RWPE2 (cell line): ENCODE measurements around the gene MAPK1.
"Not testable (repeated sequence)": the region's sequence is repeated elsewhere in the genome, so short reads cannot be mapped to it uniquely, and the experiment has no call there.

Source experiments
- ATAC-seq: fragments of 200-7000 bp; cut with Tn5 transposase; 3 replicates; pipeline ENCODE4 v1.9.1; 2021; ENCODE audit warnings: low read depth
- DNase-seq: peaks from one replicate; pipeline ENCODE4 v3.0.0-alpha.2; 2020; ENCODE audit warnings: low spot score
- H3K27ac ChIP-seq: fragments of 450-650 bp; 2 replicates; pipeline ENCODE4 v1.5.1; 2017; ENCODE audit warnings: mild to moderate bottlenecking; ENCODE audit not compliant: poor library complexity, severe bottlenecking
- H3K27me3 ChIP-seq: fragments of 250-450 bp; sonication (Bioruptor Pico); 2 replicates; pipeline ENCODE4 v1.5.1; 2021; ENCODE audit warnings: mild to moderate bottlenecking, moderate library complexity; ENCODE audit not compliant: insufficient read depth, poor library complexity, severe bottlenecking
- H3K36me3 ChIP-seq: fragments of 250-450 bp; sonication (Bioruptor Pico); 2 replicates; pipeline ENCODE4 v1.5.1; 2020; ENCODE audit warnings: low read depth, mild to moderate bottlenecking, moderate library complexity
- H3K4me1 ChIP-seq: fragments of 250-450 bp; sonication (Bioruptor Pico); 2 replicates; pipeline ENCODE4 v1.5.1; 2021; ENCODE audit warnings: mild to moderate bottlenecking, moderate library complexity; ENCODE audit not compliant: insufficient read depth, poor library complexity, severe bottlenecking
- H3K4me3 ChIP-seq: fragments of 250-450 bp; sonication (Bioruptor Pico); 2 replicates; pipeline ENCODE4 v1.5.1; 2021; ENCODE audit warnings: mild to moderate bottlenecking, moderate library complexity; ENCODE audit not compliant: severe bottlenecking
- H3K9me3 ChIP-seq: fragments of 250-450 bp; sonication (Bioruptor Pico); 2 replicates; pipeline ENCODE4 v1.5.1; 2021; ENCODE audit warnings: mild to moderate bottlenecking, moderate library complexity; ENCODE audit not compliant: severe bottlenecking
- CTCF ChIP-seq: fragments of 450-650 bp; IDR thresholded peaks from one replicate; pipeline ENCODE4 v1.5.1; 2017; ENCODE audit warnings: mild to moderate bottlenecking, moderate library complexity; ENCODE audit not compliant: poor library complexity, severe bottlenecking

Gene MAPK1

GRCh38 chr22:21856868-21857267, 10.6 kb downstream of the MAPK1 start:
- ATAC-seq (no peak), DNase-seq (no peak)
- peaks cover 4% of the 10 kb centered on the region for H3K9me3 ChIP-seq
- H3K27ac ChIP-seq: no peak overlapping the region
- no peak overlapping the region for H3K4me3 ChIP-seq
- TF ChIP-seq CTCF: no peak
- peaks cover 11% of the 10 kb centered on the region for H3K36me3 ChIP-seq
- peaks cover 6% of the 10 kb centered on the region for H3K4me1 ChIP-seq
- no peaks in the 10 kb centered on the region for H3K27me3 ChIP-seq

- no peaks in the 10 kb centered on the region for H3K27me3 ChIP-seq
- H3K4me1 ChIP-seq: peaks cover 10% of the 10 kb centered on the region
- H3K36me3 ChIP-seq: peaks cover 11% of the 10 kb centered on the region
These were observed 11.2 kb downstream of the MAPK1 start for GRCh38 chr22:21856197-21856596.

GRCh38 chr22:21855676-21856075, 11.8 kb downstream of the MAPK1 start:
- ATAC-seq: no peak

More at GRCh38 chr22:21856197-21856596, 11.2 kb downstream of the MAPK1 start:
- no peak for DNase-seq
- TF ChIP-seq CTCF: no peak
- ATAC-seq: no peak
- Histone ChIP-seq H3K27ac (no peak overlapping the region), H3K4me3 (no peak overlapping the region), H3K9me3 (peaks cover 4% of the 10 kb centered on the region)

GRCh38 chr22:21850660-21851059, 16.8 kb downstream of the MAPK1 start:
- H3K4me3 ChIP-seq: no peak overlapping the region
- ATAC-seq (no peak), DNase-seq (no peak)
- H3K36me3 ChIP-seq: peaks cover 18% of the 10 kb centered on the region; the same call in 1 of the 2 replicates
- H3K27me3 ChIP-seq: no peaks in the 10 kb centered on the region
- TF ChIP-seq CTCF: no peak
- peaks cover 21% of the 10 kb centered on the region for H3K4me1 ChIP-seq
- peak overlapping the region; percentile 6 for H3K27ac ChIP-seq
- H3K9me3 ChIP-seq: peaks cover 4% of the 10 kb centered on the region

More at GRCh38 chr22:21855676-21856075, 11.8 kb downstream of the MAPK1 start:
- Histone ChIP-seq H3K4me3 (no peak overlapping the region), H3K4me1 (peaks cover 15% of the 10 kb centered on the region), H3K36me3 (peaks cover 11% of the 10 kb centered on the region), H3K9me3 (peaks cover 4% of the 10 kb centered on the region), H3K27ac (no peak overlapping the region), H3K27me3 (no peaks in the 10 kb centered on the region)
- no peak for DNase-seq
- no peak for TF ChIP-seq CTCF

GRCh38 chr22:21849489-21849888, 18.0 kb downstream of the MAPK1 start:
- ATAC-seq (no peak), DNase-seq (no peak)
- Histone ChIP-seq H3K36me3 (peaks cover 19% of the 10 kb centered on the region; the same call in 1 of the 2 replicates), H3K27ac (no peak overlapping the region), H3K4me1 (peaks cover 17% of the 10 kb centered on the region), H3K27me3 (no peaks in the 10 kb centered on the region), H3K9me3 (peaks cover 4% of the 10 kb centered on the region), H3K4me3 (no peak overlapping the region)
- no peak for TF ChIP-seq CTCF

GRCh38 chr22:21848057-21848456, 19.4 kb downstream of the MAPK1 start:
- Histone ChIP-seq H3K36me3 (peaks cover 16% of the 10 kb centered on the region; the same call in 1 of the 2 replicates), H3K4me1 (peaks cover 17% of the 10 kb centered on the region)
- H3K27ac ChIP-seq, ATAC-seq, DNase-seq, H3K9me3 ChIP-seq, H3K4me3 ChIP-seq, H3K27me3 ChIP-seq: not testable (repeated sequence)
